Embryonic facial prominence (tissue), 1 donor: ENCODE measurements around the gene POLD1.

Experiments used
- DNase-seq: peaks from one replicate; pipeline ENCODE4 v3.0.0-alpha.2; 2016; ENCODE audit errors: extremely low spot score

The POLD1 gene

GRCh38 chr19:50466706-50467039, 82.5 kb downstream of the POLD1 start:
- no peak for DNase-seq

GRCh38 chr19:50467566-50467965, 83.4 kb downstream of the POLD1 start:
- DNase-seq = no peak
